A673 (cell line): Measurements from ENCODE around the gene RASGEF1C. TPM values are rescaled to one million over a fixed set of nuclear protein-coding genes. Genes with fewer than 3 reads are reported as not detected.

Experiments
- BruUV-seq: library from RNA; stranded (reverse); fragments of 400-500 nt; replicated peaks from 2 replicates; lab custom pipeline; 2021; lab: Mats Ljungman, UMichigan
- CTCF ChIA-PET: fragments of 300-600 bp; sonication (Branson Sonifier 250); formaldehyde crosslinking; loops from one replicate; lab custom pipeline; 2022; ENCODE audit warnings: antibody characterized with exemption; lab: Charles Lee
- POLR2A ChIA-PET: fragments of 300-600 bp; sonication (Branson Sonifier 250); formaldehyde crosslinking; loops from one replicate; lab custom pipeline; 2022; ENCODE audit warnings: antibody characterized with exemption; ENCODE audit not compliant: low non-redundant PET; lab: Charles Lee
- DNase-seq: peaks from one replicate; pipeline ENCODE4 v3.0.0-alpha.2; 2015; ENCODE audit warnings: low spot score
- H3K27ac ChIP-seq: fragments of 200-600 bp; sonication (generic); 2 replicates; pipeline ENCODE4 v1.5.1; 2016; ENCODE audit warnings: mixed run types, low read depth, mild to moderate bottlenecking, mixed read lengths, antibody characterized with exemption, low read length; ENCODE audit not compliant: poor library complexity, severe bottlenecking
- H3K27me3 ChIP-seq: fragments of 200-600 bp; sonication (generic); replicated peaks from 2 replicates; pipeline ENCODE4 v1.6.1; 2017; ENCODE audit warnings: mixed run types, low read depth, mild to moderate bottlenecking, mixed read lengths, antibody characterized with exemption, low read length; ENCODE audit not compliant: insufficient read depth, poor library complexity
- H3K36me3 ChIP-seq: fragments of 200-600 bp; sonication (generic); 2 replicates; pipeline ENCODE4 v1.6.1; 2016; ENCODE audit warnings: mixed run types, mild to moderate bottlenecking, mixed read lengths, antibody characterized with exemption, low read length; ENCODE audit not compliant: insufficient read depth, poor library complexity, severe bottlenecking
- H3K4me1 ChIP-seq: fragments of 200-600 bp; sonication (generic); 2 replicates; pipeline ENCODE4 v1.6.1; 2017; ENCODE audit warnings: mixed run types, mild to moderate bottlenecking, mixed read lengths, antibody characterized with exemption, low read length; ENCODE audit not compliant: insufficient read depth, poor library complexity, severe bottlenecking
- H3K4me3 ChIP-seq: fragments of 200-600 bp; sonication (generic); 2 replicates; pipeline ENCODE4 v1.5.1; 2016; ENCODE audit warnings: low read depth, mixed run types, mild to moderate bottlenecking, mixed read lengths, low read length; ENCODE audit not compliant: poor library complexity, severe bottlenecking
- H3K9me3 ChIP-seq: fragments of 200-600 bp; sonication (generic); 2 replicates; pipeline ENCODE4 v1.6.1; 2016; ENCODE audit warnings: mixed run types, low read depth, mild to moderate bottlenecking, mixed read lengths, antibody characterized with exemption, low read length; ENCODE audit not compliant: poor library complexity, severe bottlenecking
- CTCF ChIP-seq: fragments of 300-800, 200-600 bp; sonication (generic); conservative IDR thresholded peaks from 2 replicates; pipeline ENCODE4 v1.5.1; 2017; ENCODE audit warnings: low read depth, mild to moderate bottlenecking, antibody characterized with exemption, low read length, moderate library complexity, mixed read lengths
- EZH2 ChIP-seq: fragments of 200-600 bp; sonication (generic); IDR thresholded peaks from 2 replicates; pipeline ENCODE4 v1.6.1; 2017; ENCODE audit warnings: borderline replicate concordance, low read depth, mild to moderate bottlenecking, mixed read lengths, antibody characterized with exemption, low read length; ENCODE audit not compliant: poor library complexity, severe bottlenecking
- intact Hi-C: fragments of 100-400 bp; cut with micrococcal nuclease; formaldehyde crosslinking; loops from one replicate; pipeline ENCODE4 v1.10.0; 2022; ENCODE audit not compliant: unreplicated experiment
- total RNA-seq: library from RNA; stranded (reverse); gene quantifications from 2 replicates; pipeline ENCODE4 v1.2.3, GENCODE V29; 2021

Gene RASGEF1C
- total RNA-seq, 1 experiment from 2014 or later = not detected

- Histone ChIP-seq H3K27ac (no peak overlapping the region), H3K36me3 (no peaks in the 10 kb centered on the region), H3K4me3 (no peak overlapping the region), H3K9me3 (no peaks in the 10 kb centered on the region), H3K4me1 (no peaks in the 10 kb centered on the region), H3K27me3 (peaks cover 14% of the 10 kb centered on the region)
- POLR2A ChIA-PET = no interaction called here
- BruUV-seq = no TSS peak
- no peak for TF ChIP-seq EZH2
- TF ChIP-seq CTCF = no peak
- DNase-seq = no peak
- CTCF ChIA-PET = no interaction called here
- intact Hi-C loops = no loop called here
Observed at GRCh38 chr5:180160215-180160614, 48.8 kb downstream of the RASGEF1C start.

- no peak overlapping the region for H3K4me3 ChIP-seq
- H3K27me3 ChIP-seq = peaks cover 11% of the 10 kb centered on the region
- H3K9me3 ChIP-seq = no peaks in the 10 kb centered on the region
- H3K4me1 ChIP-seq = no peaks in the 10 kb centered on the region
- TF ChIP-seq CTCF (no peak), EZH2 (no peak)
- intact Hi-C loops = no loop called here
- ChIA-PET CTCF (interaction anchor here (0.6 kb wide), 1 partner anchor 73 kb away, joined by 7 read pairs; no protein-coding TSS in a partner anchor), POLR2A (no interaction called here)
- no peaks in the 10 kb centered on the region for H3K36me3 ChIP-seq
- BruUV-seq = no TSS peak
- H3K27ac ChIP-seq = no peak overlapping the region
- DNase-seq = no peak
Observed at GRCh38 chr5:180159756-180160155, 49.3 kb downstream of the RASGEF1C start.

- TF ChIP-seq EZH2 = no peak
- TF ChIP-seq CTCF = no peak
- Histone ChIP-seq H3K4me3 (no peak overlapping the region), H3K4me1 (no peaks in the 10 kb centered on the region), H3K9me3 (no peaks in the 10 kb centered on the region), H3K27ac (no peak overlapping the region), H3K27me3 (no peaks in the 10 kb centered on the region), H3K36me3 (no peaks in the 10 kb centered on the region)
- BruUV-seq = no TSS peak
- intact Hi-C loops = no loop called here
- ChIA-PET POLR2A (no interaction called here), CTCF (no interaction called here)
- no peak for DNase-seq
Observed at GRCh38 chr5:180157866-180158265, 51.1 kb downstream of the RASGEF1C start.
